ENCODE measurements around the gene TDG.
A peak's percentile ranks its signal among the peaks of the same experiment; 100 is the strongest.

The TDG gene

GRCh38 chr12:103948746-103949406 lies 16.8 kb upstream of the TDG start:
- in situ Hi-C loops (cut with MboI; ENCODE audit: low sequenced_read_pairs): no loop called here
- no peak overlapping the region for H3K4me3 ChIP-seq
- H3K27me3 ChIP-seq (ENCODE audit: low read depth): no peaks in the 10 kb centered on the region
- H3K36me3 ChIP-seq (replicated peaks): peaks cover 97% of the 10 kb centered on the region
- no peak for DNase-seq (ENCODE audit: low spot score in 2 of 2)
- no peaks in the 10 kb centered on the region for H3K4me1 ChIP-seq
- H3K9me3 ChIP-seq: no peaks in the 10 kb centered on the region; the same call in 1 of the 2 replicates

DNA sequence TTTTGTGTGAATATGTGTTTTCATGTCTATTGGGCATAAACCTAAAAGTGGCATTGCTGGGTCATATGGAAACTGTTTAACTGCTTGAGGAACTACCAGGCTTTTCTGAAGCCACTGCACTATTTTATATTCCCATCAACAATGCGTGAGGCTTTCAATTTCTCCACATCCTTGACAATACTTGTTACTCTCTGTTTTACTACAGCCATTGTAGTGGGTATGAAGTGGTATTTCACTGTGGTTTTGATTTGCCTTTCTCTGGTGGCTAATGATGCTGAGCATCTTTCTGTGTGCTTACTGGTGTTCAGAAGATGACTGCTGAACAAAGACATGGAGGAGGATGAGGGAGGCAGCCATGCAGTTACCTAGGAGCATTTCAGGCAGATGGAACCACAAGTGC lies 13.2 kb upstream of the TDG start:
- no peaks in the 10 kb centered on the region; the same call in 1 of the 2 replicates for H3K9me3 ChIP-seq
- in situ Hi-C loops (cut with MboI; ENCODE audit: low sequenced_read_pairs): no loop called here
- peaks cover 10% of the 10 kb centered on the region for H3K4me1 ChIP-seq
- no peak overlapping the region for H3K4me3 ChIP-seq
- no peak for DNase-seq (ENCODE audit: low spot score in 2 of 2)
- peaks cover 73% of the 10 kb centered on the region for H3K36me3 ChIP-seq (replicated peaks)
- H3K27me3 ChIP-seq (ENCODE audit: low read depth): no peaks in the 10 kb centered on the region

DNA sequence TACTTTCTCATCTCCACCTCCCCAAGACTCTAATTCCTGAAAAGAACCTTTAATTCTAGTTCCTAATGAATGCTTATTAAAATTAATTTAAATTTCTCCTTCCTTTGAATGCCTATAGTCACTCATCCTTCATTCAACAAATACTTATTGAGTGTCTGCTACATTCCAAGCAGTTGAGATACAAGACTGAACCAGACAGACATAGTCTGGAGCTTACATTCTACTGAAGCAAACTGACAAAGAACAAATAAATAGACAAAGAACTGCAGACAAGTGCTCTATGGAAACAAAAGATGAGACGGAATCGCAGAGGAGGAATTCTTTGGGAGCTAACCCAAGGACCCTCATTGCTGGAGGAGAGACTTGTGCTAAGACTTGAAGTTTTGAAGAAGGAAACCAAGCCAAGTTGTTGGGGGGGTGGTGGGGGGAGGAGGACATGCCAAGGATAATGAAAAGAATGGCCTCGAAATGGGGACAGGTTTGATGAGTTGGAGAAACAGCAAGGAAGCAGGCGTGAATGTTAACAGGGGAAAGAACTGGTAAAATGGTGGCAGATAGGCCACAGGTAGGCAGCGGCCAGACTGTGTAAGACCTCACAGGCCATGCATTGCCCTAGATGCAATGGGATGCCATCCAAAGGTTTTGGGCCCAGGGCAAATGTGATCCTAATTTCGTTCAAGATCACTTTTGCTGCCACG lies 9.7 kb upstream of the TDG start:
- in situ Hi-C loops (cut with MboI; ENCODE audit: low sequenced_read_pairs): no loop called here
- DNase-seq (ENCODE audit: low spot score in 2 of 2): peak in 1 of 2 experiments; percentile 47
- peak overlapping the region; percentile 84 for H3K4me3 ChIP-seq

GRCh38 chr12:103956509-103957027 lies 9.1 kb upstream of the TDG start:
- H3K4me1 ChIP-seq: peaks cover 15% of the 10 kb centered on the region
- in situ Hi-C loops (cut with MboI; ENCODE audit: low sequenced_read_pairs): no loop called here
- H3K36me3 ChIP-seq (replicated peaks): peaks cover 36% of the 10 kb centered on the region
- H3K27me3 ChIP-seq (ENCODE audit: low read depth): no peaks in the 10 kb centered on the region
- DNase-seq (ENCODE audit: low spot score in 2 of 2): peak in 1 of 2 experiments; percentile 15
- H3K4me3 ChIP-seq: peak overlapping the region; percentile 84
- no peaks in the 10 kb centered on the region for H3K9me3 ChIP-seq

More for the DNA sequence above, 9.7 kb upstream of the TDG start:
- H3K9me3 ChIP-seq: no peaks in the 10 kb centered on the region; the same call in 1 of the 2 replicates
- H3K36me3 ChIP-seq (replicated peaks): peaks cover 42% of the 10 kb centered on the region
- H3K4me1 ChIP-seq: peaks cover 15% of the 10 kb centered on the region
- no peaks in the 10 kb centered on the region for H3K27me3 ChIP-seq (ENCODE audit: low read depth)

DNA sequence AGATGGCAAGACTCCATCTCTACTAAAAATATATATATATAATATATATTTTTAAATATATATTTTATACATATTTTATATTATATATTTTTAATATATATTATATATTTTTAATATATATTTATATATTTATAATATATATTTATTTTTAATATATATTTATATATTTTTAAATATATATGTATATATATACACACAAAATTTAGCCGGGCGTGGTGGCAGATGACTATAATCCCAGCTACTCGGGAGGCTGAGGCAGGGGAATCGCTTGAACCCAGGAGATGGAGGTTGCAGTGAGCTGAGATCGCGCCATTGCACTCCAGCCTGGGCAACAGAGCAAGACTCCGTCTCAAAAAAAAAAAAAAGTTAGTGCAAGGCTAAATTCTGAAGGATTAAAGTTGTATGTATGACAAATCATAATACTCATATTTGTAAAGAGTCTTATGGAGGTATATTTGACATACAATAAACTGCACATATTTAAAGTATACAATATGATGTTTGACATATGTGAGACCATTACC lies 7.7 kb upstream of the TDG start:
- in situ Hi-C loops (cut with MboI; ENCODE audit: low sequenced_read_pairs): no loop called here
- Histone ChIP-seq H3K36me3 (replicated peaks) (peaks cover 22% of the 10 kb centered on the region), H3K4me1 (peaks cover 15% of the 10 kb centered on the region), H3K9me3 (no peaks in the 10 kb centered on the region), H3K27me3 (ENCODE audit: low read depth) (no peaks in the 10 kb centered on the region), H3K4me3 (peak overlapping the region; percentile 84)
- no peak for DNase-seq (ENCODE audit: low spot score in 2 of 2)

GRCh38 chr12:103958621-103959020 lies 7.1 kb upstream of the TDG start:
- H3K36me3 ChIP-seq (replicated peaks): peaks cover 15% of the 10 kb centered on the region
- no peaks in the 10 kb centered on the region for H3K27me3 ChIP-seq (ENCODE audit: low read depth)
- no peak overlapping the region for H3K4me3 ChIP-seq
- H3K9me3 ChIP-seq: no peaks in the 10 kb centered on the region
- peaks cover 15% of the 10 kb centered on the region for H3K4me1 ChIP-seq
- in situ Hi-C loops (cut with MboI; ENCODE audit: low sequenced_read_pairs): no loop called here
- no peak for DNase-seq (ENCODE audit: low spot score in 2 of 2)

GRCh38 chr12:103960616-103961227 lies 5.0 kb upstream of the TDG start:
- Histone ChIP-seq H3K27me3 (ENCODE audit: low read depth) (no peaks in the 10 kb centered on the region), H3K36me3 (replicated peaks) (no peaks in the 10 kb centered on the region; the same call in 1 of the 2 replicates), H3K4me1 (peaks cover 6% of the 10 kb centered on the region), H3K4me3 (no peak overlapping the region), H3K9me3 (no peaks in the 10 kb centered on the region)
- DNase-seq (ENCODE audit: low spot score in 2 of 2): no peak
- in situ Hi-C loops (cut with MboI; ENCODE audit: low sequenced_read_pairs): no loop called here

- no peaks in the 10 kb centered on the region for H3K27me3 ChIP-seq (ENCODE audit: low read depth)
- H3K4me1 ChIP-seq: peaks cover 8% of the 10 kb centered on the region
- in situ Hi-C loops (cut with MboI; ENCODE audit: low sequenced_read_pairs): no loop called here
- H3K36me3 ChIP-seq (replicated peaks): no peaks in the 10 kb centered on the region; the same call in 1 of the 2 replicates
- H3K9me3 ChIP-seq: no peaks in the 10 kb centered on the region
- DNase-seq (ENCODE audit: low spot score in 2 of 2): no peak
- H3K4me3 ChIP-seq: no peak overlapping the region
Observed at GRCh38 chr12:103962493-103962892, 3.2 kb upstream of the TDG start.

GRCh38 chr12:103964805-103965204 lies 867 bp upstream of the TDG start:
- Histone ChIP-seq H3K9me3 (no peaks in the 10 kb centered on the region), H3K36me3 (replicated peaks) (peaks cover 18% of the 10 kb centered on the region), H3K4me3 (peak overlapping the region; percentile 98), H3K4me1 (peaks cover 7% of the 10 kb centered on the region), H3K27me3 (ENCODE audit: low read depth) (no peaks in the 10 kb centered on the region)
- no peak for DNase-seq (ENCODE audit: low spot score in 2 of 2)
- in situ Hi-C loops (cut with MboI; ENCODE audit: low sequenced_read_pairs): no loop called here

GRCh38 chr12:103965255-103965589 lies 450 bp upstream of the TDG start:
- in situ Hi-C loops (cut with MboI; ENCODE audit: low sequenced_read_pairs): no loop called here
- no peaks in the 10 kb centered on the region for H3K9me3 ChIP-seq
- no peak for DNase-seq (ENCODE audit: low spot score in 2 of 2)
- peak overlapping the region; percentile 98 for H3K4me3 ChIP-seq
- peaks cover 7% of the 10 kb centered on the region for H3K4me1 ChIP-seq
- no peaks in the 10 kb centered on the region for H3K27me3 ChIP-seq (ENCODE audit: low read depth)
- peaks cover 19% of the 10 kb centered on the region for H3K36me3 ChIP-seq (replicated peaks)

DNA sequence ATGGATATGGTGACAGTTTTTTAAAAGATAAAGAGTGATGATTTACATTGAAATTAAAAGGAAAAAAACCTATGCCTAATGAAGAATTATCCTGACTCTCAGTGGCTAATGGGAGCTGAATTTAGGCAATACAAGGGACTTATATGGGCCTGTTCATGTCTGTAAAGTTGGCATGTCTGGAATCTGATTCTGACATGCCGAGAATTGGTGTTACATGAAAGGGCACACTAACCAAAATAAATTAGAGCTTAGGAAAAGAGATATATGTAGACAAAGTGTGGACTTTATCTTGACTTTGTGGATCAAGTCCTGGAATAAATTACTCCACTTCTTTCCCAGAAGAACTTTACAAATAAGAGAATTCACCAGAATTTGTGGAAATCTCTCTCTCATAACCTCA lies 1.1 kb downstream of the TDG start:
- in situ Hi-C loops (cut with MboI; ENCODE audit: low sequenced_read_pairs): no loop called here
- H3K4me1 ChIP-seq: peaks cover 7% of the 10 kb centered on the region
- H3K4me3 ChIP-seq: peak overlapping the region; percentile 98
- peaks cover 21% of the 10 kb centered on the region for H3K36me3 ChIP-seq (replicated peaks)
- DNase-seq (ENCODE audit: low spot score in 2 of 2): no peak
- no peaks in the 10 kb centered on the region for H3K9me3 ChIP-seq
- H3K27me3 ChIP-seq (ENCODE audit: low read depth): no peaks in the 10 kb centered on the region

DNA sequence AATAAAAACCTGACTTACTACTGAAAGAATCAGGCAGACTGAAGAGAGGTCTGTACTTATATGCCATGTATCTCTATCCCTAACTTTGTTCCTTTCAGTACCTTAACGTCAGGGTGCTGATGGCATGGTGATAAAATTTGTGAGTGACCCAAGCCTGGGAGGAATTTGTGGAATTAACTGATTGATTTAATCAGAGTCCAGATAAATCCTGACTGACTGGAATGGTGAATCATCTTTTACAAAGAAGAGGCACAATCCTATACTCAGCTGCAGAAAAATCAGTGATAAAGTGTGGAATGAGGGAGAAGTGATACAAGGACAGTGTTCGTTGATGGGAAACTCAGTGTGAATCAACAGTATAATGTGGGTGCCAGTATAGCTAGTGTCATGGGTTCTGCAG lies 3.7 kb downstream of the TDG start:
- Histone ChIP-seq H3K36me3 (replicated peaks) (peaks cover 23% of the 10 kb centered on the region), H3K4me3 (no peak overlapping the region), H3K27me3 (ENCODE audit: low read depth) (no peaks in the 10 kb centered on the region), H3K9me3 (no peaks in the 10 kb centered on the region), H3K4me1 (peaks cover 7% of the 10 kb centered on the region)
- in situ Hi-C loops (cut with MboI; ENCODE audit: low sequenced_read_pairs): no loop called here
- no peak for DNase-seq (ENCODE audit: low spot score in 2 of 2)

DNA sequence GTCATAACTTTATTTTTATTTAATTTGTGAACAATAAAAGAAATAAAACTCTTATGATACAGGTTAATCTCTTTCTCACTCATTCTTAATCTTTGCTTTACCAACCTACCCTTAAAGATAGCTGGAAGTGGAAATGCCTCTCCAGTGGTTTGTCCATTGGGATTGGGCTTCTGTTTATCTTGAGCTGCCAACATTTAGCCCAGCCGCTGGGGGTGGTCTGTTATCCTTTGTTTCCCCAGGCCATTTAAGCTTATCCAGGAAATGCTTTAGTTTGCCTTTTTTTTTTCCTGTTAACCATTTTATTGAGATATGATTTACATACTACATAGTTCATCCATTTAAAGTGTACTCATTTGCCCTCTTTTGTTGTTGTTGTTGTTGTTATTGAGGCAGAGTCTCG lies 8.2 kb downstream of the TDG start:
- H3K4me1 ChIP-seq: no peaks in the 10 kb centered on the region
- in situ Hi-C loops (cut with MboI; ENCODE audit: low sequenced_read_pairs): no loop called here
- H3K27me3 ChIP-seq (ENCODE audit: low read depth): no peaks in the 10 kb centered on the region
- H3K9me3 ChIP-seq: no peaks in the 10 kb centered on the region
- no peak overlapping the region for H3K4me3 ChIP-seq
- H3K36me3 ChIP-seq (replicated peaks): peaks cover 35% of the 10 kb centered on the region
- no peak for DNase-seq (ENCODE audit: low spot score in 2 of 2)

DNA sequence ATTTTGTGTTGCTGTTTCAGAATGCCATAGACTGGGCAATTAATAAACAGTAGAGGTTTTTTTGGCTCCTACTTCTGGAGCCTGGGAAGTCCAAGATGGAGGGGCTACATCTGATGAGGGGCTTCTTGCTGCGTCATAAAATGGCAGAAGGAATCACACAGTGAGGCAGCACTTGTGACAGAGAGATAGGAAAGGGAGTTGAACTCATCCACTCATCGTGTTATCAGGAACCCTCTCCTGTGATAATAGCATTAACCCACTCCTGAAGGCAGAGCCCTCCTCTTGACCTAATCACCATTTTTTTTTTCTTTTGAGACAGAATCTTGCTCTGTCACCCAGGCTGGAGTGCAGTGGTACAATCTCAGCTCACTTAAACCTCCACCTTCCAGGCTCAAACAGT lies 9.7 kb downstream of the TDG start:
- in situ Hi-C loops (cut with MboI; ENCODE audit: low sequenced_read_pairs): no loop called here
- no peaks in the 10 kb centered on the region for H3K9me3 ChIP-seq
- H3K4me3 ChIP-seq: no peak overlapping the region
- no peaks in the 10 kb centered on the region for H3K4me1 ChIP-seq
- peaks cover 35% of the 10 kb centered on the region for H3K36me3 ChIP-seq (replicated peaks)
- H3K27me3 ChIP-seq (ENCODE audit: low read depth): no peaks in the 10 kb centered on the region
- DNase-seq (ENCODE audit: low spot score in 2 of 2): no peak
